Epithelial cell of esophagus (primary cell): ENCODE data around the gene IL18R1.
A peak's percentile ranks its signal among the peaks of the same experiment; 100 is the strongest.

Experiments used
- DNase-seq: peaks from one replicate; pipeline ENCODE4 v3.0.0; 2010; ENCODE audit warnings: low read depth
- H3K4me3 ChIP-seq: 2 replicates; pipeline ENCODE4 v1.5.1; 2011; ENCODE audit warnings: mild to moderate bottlenecking, low read length, control low read depth
- CTCF ChIP-seq: IDR thresholded peaks from 2 replicates; pipeline ENCODE4 v1.5.1; 2011; ENCODE audit warnings: low read depth, mild to moderate bottlenecking, low read length, control low read depth, inconsistent platforms; ENCODE audit not compliant: insufficient read depth; ENCODE audit errors: missing control alignments

The IL18R1 gene

DNA sequence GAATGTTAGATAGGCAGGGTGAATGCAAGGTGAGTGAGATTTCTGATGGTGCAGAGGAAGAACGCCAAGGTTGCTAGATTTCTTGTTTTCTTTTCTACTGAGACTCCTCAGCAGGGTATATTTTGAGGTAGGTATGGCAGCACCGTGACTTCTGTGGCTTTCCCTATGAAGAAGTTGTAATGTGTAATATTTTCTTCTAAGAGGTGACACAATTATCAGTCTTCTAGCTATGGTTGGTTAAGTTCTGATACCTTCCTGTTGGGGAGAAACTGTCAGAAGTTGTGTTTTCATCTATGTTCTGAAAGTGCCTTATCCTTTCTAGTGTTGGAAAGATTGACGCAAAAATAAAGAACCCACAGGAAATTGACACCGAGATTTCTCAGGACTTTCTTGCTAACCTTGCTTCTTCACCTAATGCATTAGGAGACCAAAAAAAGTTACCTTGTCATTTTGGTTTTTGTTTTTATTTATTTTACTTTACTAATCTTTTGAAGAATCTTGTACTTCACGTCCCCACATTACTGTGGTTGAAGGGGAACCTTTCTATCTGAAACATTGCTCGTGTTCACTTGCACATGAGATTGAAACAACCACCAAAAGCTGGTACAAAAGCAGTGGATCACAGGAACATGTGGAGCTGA is 11.9 kb downstream of the IL18R1 start:
- no peak overlapping the region for H3K4me3 ChIP-seq
- no peak for DNase-seq
- no peak for TF ChIP-seq CTCF

DNA sequence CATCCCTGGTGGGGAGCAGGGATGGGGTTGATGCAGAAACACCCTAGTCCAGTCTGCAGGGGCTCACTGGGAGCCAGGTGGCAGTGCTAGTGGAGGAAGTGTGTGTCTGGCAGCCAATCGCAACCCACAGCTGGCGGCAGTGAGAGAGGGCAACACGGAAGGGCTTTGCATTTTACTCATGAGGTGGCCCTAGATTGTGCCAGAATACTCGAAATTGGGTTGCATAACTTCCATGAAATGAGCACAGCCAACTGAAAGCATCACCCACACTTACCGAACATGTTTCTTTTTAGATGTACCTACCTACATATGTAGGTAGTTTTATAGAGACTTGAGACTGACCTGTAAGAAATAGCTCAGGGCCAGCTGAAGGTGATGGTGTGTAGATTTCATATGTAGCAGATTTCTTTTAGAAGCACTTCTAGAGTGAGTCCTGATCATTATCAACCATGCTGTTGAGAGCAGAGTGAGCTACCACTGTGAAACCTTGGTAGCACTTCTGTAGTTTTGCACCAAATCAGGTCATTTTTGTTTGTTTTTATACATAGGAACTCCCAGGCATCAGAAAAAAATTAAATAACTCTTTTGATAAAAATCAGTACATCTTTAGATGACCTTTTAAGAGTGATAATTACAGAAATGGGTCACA is 13.0 kb downstream of the IL18R1 start:
- TF ChIP-seq CTCF = no peak
- no peak overlapping the region for H3K4me3 ChIP-seq
- DNase-seq = no peak

DNA sequence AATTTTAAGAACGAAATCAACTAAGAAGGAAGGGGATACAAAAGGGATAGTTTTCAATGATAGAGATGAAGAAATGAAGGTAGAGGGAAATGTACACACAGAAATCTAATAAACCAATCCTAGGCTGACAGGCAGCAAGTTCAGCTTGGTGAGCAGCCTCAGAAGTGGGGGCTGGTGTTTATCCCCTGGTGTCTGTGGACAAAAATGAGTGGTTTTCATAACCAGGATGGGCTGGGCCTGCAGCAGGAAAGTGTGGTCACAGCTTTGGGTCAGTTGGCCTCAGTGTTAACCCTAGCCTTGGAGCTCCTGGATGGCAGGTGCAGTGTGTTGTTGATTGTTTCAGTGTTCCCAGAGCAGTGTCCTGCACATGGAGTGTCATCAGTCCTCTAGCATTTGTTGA is 14.3 kb downstream of the IL18R1 start:
- no peak for DNase-seq
- no peak overlapping the region for H3K4me3 ChIP-seq
- TF ChIP-seq CTCF = no peak

GRCh38 chr2:102376052-102376591 is 20.5 kb downstream of the IL18R1 start:
- no peak for TF ChIP-seq CTCF
- no peak overlapping the region for H3K4me3 ChIP-seq
- no peak for DNase-seq

DNA sequence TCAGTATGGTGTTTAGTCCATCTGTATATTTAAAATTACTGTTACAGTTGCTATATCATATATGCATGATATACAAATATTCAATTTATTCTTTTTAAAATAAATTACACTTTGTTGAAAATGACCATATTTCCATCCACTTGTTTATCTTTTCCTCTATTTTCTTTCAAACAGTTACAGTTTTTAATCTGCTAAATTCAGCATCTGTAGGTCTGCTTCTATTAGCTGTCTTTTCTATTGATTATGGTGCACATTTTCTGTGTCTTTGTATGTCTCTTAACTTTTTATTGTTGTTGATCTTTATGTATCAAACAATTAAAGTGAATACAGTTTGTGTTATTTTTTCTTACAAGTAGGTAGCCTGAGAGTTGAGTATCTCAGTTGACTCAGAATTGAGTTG is 28.1 kb downstream of the IL18R1 start:
- no peak overlapping the region for H3K4me3 ChIP-seq
- TF ChIP-seq CTCF = no peak
- no peak for DNase-seq

DNA sequence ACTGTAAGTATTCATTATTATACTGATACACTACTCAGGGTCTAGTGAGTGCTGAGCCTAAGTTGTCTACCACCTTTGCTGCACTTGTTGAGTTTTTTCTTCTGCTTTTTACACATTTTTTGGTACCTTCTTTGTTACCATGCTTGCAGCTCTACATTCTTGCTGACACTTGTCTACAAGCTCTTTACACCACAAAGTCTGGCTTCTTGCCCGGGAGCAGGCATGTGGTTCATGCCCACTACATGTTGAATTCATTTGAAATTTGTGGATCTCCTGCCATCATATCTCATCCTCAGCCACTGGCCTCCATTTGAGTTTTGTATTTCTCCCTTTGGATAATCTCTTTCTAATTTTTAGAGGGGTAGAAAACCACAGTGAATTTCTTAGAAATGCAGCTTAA is 29.9 kb downstream of the IL18R1 start:
- peak; percentile 66 for DNase-seq
- no peak overlapping the region for H3K4me3 ChIP-seq
- TF ChIP-seq CTCF = no peak
